Transverse colon (tissue), 4 donors: ENCODE results near the gene PMM1. TPM values are rescaled to one million over a fixed set of nuclear protein-coding genes. Genes with fewer than 3 reads are reported as not detected.

ENCODE experiments used
- DNase-seq: peaks from one replicate; pipeline ENCODE4 v3.0.0-alpha.2; 2019
- H3K27ac ChIP-seq, 4 donors: fragments of 200-600 bp; sonication (generic); 2 replicates each; pipeline ENCODE4 v1.5.1; 2016 to 2018; ENCODE audit warnings: inconsistent platforms in 4 of 4
- H3K27me3 ChIP-seq: fragments of 200-600 bp; sonication (generic); 2 replicates; pipeline ENCODE4 v1.5.1; 2017; ENCODE audit warnings: inconsistent platforms
- H3K36me3 ChIP-seq, 4 donors: fragments of 200-600 bp; sonication (generic); 2 replicates each; pipeline ENCODE4 v1.5.1; 2017 to 2019; ENCODE audit warnings: inconsistent platforms in 4 of 4
- H3K4me1 ChIP-seq, 4 donors: fragments of 200-600 bp; sonication (generic); 2 replicates each; pipeline ENCODE4 v1.5.1; 2017 to 2020; ENCODE audit warnings: inconsistent platforms in 4 of 4
- H3K4me3 ChIP-seq, 4 donors: fragments of 200-600 bp; sonication (generic); 1 replicate in 1 of 4; 2 replicates in 3 of 4; pipeline versions ENCODE4 v1.5.1 to v1.6.1; 2017 to 2019; ENCODE audit warnings: inconsistent platforms in 4 of 4
- H3K9me3 ChIP-seq, 2 donors: fragments of 200-600 bp; sonication (generic); 2 replicates each; pipeline ENCODE4 v1.5.1; 2017 to 2019; ENCODE audit warnings: inconsistent platforms in 2 of 2
- EP300 ChIP-seq: sonication (generic); formaldehyde crosslinking; IDR thresholded peaks from one replicate; pipeline ENCODE4 v1.6.1; 2017; ENCODE audit warnings: antibody characterized with exemption, low read depth
- POLR2A ChIP-seq: fragments of 450-650 bp; IDR thresholded peaks from one replicate; pipeline ENCODE4 v1.6.1; 2016; ENCODE audit warnings: antibody characterized with exemption, mild to moderate bottlenecking, moderate library complexity
- POLR2AphosphoS5 ChIP-seq, 3 donors: sonication (generic); formaldehyde crosslinking; IDR thresholded peaks; one replicate each; pipeline ENCODE4 v1.6.1; 2016; ENCODE audit warnings: antibody characterized with exemption in 3 of 3
- WGBS, 2 donors: methylation state at CpG; one replicate each; pipeline ENCODE4 v1.1.5; 2018; ENCODE audit warnings: low coverage in 1 of 2; 5-methylcytosine and 5-hydroxymethylcytosine counted together
- in situ Hi-C, 4 donors: fragments of 200-750 bp; cut with MboI; loops; one replicate each; pipeline versions ENCODE4 v1.15.0 to v1.15.1; 2017; ENCODE audit warnings: low sequenced_read_pairs in 3 of 4, low pct_ligation_motif_present in 1 of 4, low pct_unique_long_range_greater_than_20kb in 1 of 4
- intact Hi-C: fragments of 100-400 bp; cut with DNase I; formaldehyde crosslinking; loops from one replicate; pipeline ENCODE4 v1.15.1; 2023; ENCODE audit warnings: low total_unique reads
- total RNA-seq, 4 donors: library from RNA; depleted of rRNA; stranded (reverse); fragments of >200 nt; gene quantifications; one replicate each; pipeline ENCODE4 v1.1.0, GENCODE V29; 2016
- TF ChIP-seq, protein P1 (sequence below), 5 experiments: fragments of 200-600 bp in 3 of 5; fragments of 450-650 bp in 2 of 5; sonication (generic) in 3 of 5; IDR thresholded peaks; 1 replicate in 2 of 5; 2 replicates in 3 of 5; pipeline ENCODE4 v1.5.1; 2016 to 2017; ENCODE audit warnings: antibody characterized with exemption in 5 of 5, inconsistent platforms in 3 of 5, mild to moderate bottlenecking in 2 of 5, moderate library complexity in 1 of 5

Gene PMM1
- total RNA-seq, 4 donors from 2014 or later, result 104 to 262 (median 128) TPM

DNA sequence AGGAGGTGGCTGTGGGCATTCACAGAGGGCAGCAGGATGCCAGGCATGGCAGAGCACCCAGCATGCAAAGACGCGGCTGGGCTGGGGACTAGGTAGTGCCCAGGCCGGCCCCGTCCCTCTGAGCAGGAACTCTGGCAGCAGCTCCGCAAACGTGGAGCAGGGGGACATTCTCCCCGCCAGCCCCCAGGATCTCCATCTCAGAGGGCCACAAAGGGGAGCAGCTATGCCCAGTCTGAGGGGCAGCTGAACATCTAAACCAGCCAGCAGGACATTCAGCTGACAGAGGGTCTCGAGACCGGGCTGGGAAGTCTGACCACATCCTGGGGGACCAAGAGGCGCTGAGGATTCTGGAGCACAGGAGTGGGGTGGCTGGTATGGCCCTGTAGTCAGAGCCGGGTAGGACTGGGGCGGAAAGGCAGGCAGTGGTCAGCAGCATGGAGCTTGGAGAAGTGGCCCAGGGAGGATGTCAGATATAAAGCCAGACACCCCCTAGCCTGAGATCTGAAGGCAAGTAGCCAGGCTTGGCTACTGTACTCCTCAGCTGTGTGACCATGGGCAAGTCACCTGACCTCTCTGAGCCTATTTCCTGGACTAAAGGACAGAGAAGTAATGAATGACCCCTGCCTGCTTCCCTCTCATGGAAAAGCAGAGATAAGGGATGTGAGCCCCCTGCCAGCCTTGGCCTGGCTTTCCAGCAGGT lies 10.2 kb downstream of the PMM1 start:
- H3K36me3 ChIP-seq, result peaks cover 0 to 18% (median 8%) of the 10 kb centered on the region in 4 donors
- no peak overlapping the region for H3K27ac ChIP-seq
- no peak overlapping the region for H3K4me3 ChIP-seq
- WGBS, 2 donors, result 96% methylated on average over 12 of the region's 12 CpGs; no CpG with 5 or more reads in 1 of the 2 donors
- H3K4me1 ChIP-seq, result peaks cover 0 to 3% (median 0%) of the 10 kb centered on the region in 4 donors
- TF ChIP-seq EP300, result no peak
- TF ChIP-seq POLR2AphosphoS5 (IDR thresholded peaks at IDR 0.05), result no peak
- TF ChIP-seq, protein P1, sequence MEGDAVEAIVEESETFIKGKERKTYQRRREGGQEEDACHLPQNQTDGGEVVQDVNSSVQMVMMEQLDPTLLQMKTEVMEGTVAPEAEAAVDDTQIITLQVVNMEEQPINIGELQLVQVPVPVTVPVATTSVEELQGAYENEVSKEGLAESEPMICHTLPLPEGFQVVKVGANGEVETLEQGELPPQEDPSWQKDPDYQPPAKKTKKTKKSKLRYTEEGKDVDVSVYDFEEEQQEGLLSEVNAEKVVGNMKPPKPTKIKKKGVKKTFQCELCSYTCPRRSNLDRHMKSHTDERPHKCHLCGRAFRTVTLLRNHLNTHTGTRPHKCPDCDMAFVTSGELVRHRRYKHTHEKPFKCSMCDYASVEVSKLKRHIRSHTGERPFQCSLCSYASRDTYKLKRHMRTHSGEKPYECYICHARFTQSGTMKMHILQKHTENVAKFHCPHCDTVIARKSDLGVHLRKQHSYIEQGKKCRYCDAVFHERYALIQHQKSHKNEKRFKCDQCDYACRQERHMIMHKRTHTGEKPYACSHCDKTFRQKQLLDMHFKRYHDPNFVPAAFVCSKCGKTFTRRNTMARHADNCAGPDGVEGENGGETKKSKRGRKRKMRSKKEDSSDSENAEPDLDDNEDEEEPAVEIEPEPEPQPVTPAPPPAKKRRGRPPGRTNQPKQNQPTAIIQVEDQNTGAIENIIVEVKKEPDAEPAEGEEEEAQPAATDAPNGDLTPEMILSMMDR (IDR thresholded peaks at IDR 0.05), result no peak
- TF ChIP-seq POLR2A, result no peak
- H3K27me3 ChIP-seq, result no peaks in the 10 kb centered on the region
- in situ Hi-C loops, result no loop called here
- H3K9me3 ChIP-seq, result no peaks in the 10 kb centered on the region
- intact Hi-C loops, result no loop called here
- DNase-seq, result no peak

DNA sequence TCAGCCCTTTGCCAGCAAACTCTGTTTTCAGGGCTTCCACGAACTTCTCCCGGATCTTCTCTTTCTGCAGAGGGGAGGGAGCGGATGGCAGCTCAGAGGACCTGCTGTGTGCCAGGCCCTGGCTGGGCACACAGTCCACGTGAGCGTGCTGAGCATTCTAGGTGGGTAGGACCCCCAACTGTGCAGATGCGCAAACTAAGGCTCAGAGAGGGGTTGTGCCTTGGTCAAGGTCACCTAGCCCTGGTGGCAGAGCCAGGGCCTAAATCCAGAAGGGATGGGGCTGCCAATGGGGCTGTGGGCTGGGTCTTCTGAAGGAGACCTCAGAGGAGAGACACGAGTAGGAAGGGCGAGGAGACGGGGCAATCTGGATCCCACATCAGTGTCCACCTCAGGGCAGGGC lies 10.8 kb downstream of the PMM1 start:
- Histone ChIP-seq H3K27ac (no peak overlapping the region), H3K9me3 (no peaks in the 10 kb centered on the region), H3K4me1 (peaks cover 0 to 3% (median 0%) of the 10 kb centered on the region in 4 donors), H3K4me3 (no peak overlapping the region), H3K27me3 (no peaks in the 10 kb centered on the region), H3K36me3 (peaks cover 0 to 15% (median 8%) of the 10 kb centered on the region in 4 donors)
- 92% methylated on average over 9 of the region's 9 CpGs; no CpG with 5 or more reads in 1 of the 2 donors for WGBS, 2 donors
- DNase-seq, result no peak
- TF ChIP-seq POLR2A (no peak), POLR2AphosphoS5 (IDR thresholded peaks at IDR 0.05) (no peak), EP300 (no peak)
- TF ChIP-seq, protein P1 (IDR thresholded peaks at IDR 0.05), result no peak
- intact Hi-C loops, result no loop called here
- in situ Hi-C loops, result no loop called here

GRCh38 chr22:41578114-41578513 lies 11.5 kb downstream of the PMM1 start:
- Histone ChIP-seq H3K27me3 (no peaks in the 10 kb centered on the region), H3K27ac (no peak overlapping the region), H3K36me3 (peaks cover 0 to 15% (median 5%) of the 10 kb centered on the region in 4 donors), H3K4me1 (peaks cover 0 to 3% (median 0%) of the 10 kb centered on the region in 4 donors), H3K9me3 (no peaks in the 10 kb centered on the region), H3K4me3 (no peak overlapping the region)
- intact Hi-C loops, result no loop called here
- no peak for DNase-seq
- no peak for TF ChIP-seq POLR2AphosphoS5 (IDR thresholded peaks at IDR 0.05)
- no peak for TF ChIP-seq EP300
- no peak for TF ChIP-seq POLR2A
- TF ChIP-seq, protein P1 (IDR thresholded peaks at IDR 0.05), result no peak
- in situ Hi-C loops, result no loop called here
- WGBS, 2 donors, result 90 to 91% methylated on average over 5 to 8 of the region's 8 CpGs

- peaks cover 0 to 15% (median 0%) of the 10 kb centered on the region in 4 donors for H3K36me3 ChIP-seq
These were observed 12.8 kb downstream of the PMM1 start for GRCh38 chr22:41576877-41577276.

More at GRCh38 chr22:41576877-41577276, 12.8 kb downstream of the PMM1 start:
- no peaks in the 10 kb centered on the region for H3K9me3 ChIP-seq
- in situ Hi-C loops (no loop called here), intact Hi-C loops (no loop called here)
- H3K27ac ChIP-seq, result no peak overlapping the region
- TF ChIP-seq POLR2AphosphoS5 (IDR thresholded peaks at IDR 0.05) (no peak), POLR2A (no peak), EP300 (no peak)
- TF ChIP-seq, protein P1 (IDR thresholded peaks at IDR 0.05), result peak in 4 of 5 experiments; percentile 34 to 59 (median 48)
- no peak overlapping the region for H3K4me3 ChIP-seq
- 82% methylated on average over 9 of the region's 9 CpGs; no CpG with 5 or more reads in 1 of the 2 donors for WGBS, 2 donors
- DNase-seq, result peak; percentile 21
- H3K27me3 ChIP-seq, result no peaks in the 10 kb centered on the region
- H3K4me1 ChIP-seq, result peaks cover 0 to 3% (median 0%) of the 10 kb centered on the region in 4 donors
